BJ (cell line): Measurements from ENCODE around the gene LDLRAD4. TPM values are rescaled to one million over a fixed set of nuclear protein-coding genes. Genes with fewer than 3 reads are reported as not detected.

Experiments
- CTCF ChIA-PET: fragments of 350-600 bp; formaldehyde crosslinking; extraction: SDS; loops from one replicate; lab custom pipeline; 2021; ENCODE audit warnings: antibody characterized with exemption, inconsistent platforms; lab: Yijun Ruan, JAX
- POLR2A ChIA-PET: fragments of 300-600 bp; sonication (Branson Sonifier 250); formaldehyde crosslinking; extraction: SDS; loops from one replicate; lab custom pipeline; 2021; ENCODE audit warnings: antibody characterized with exemption; lab: Charles Lee
- DNase-seq: peaks from one replicate; pipeline ENCODE4 v3.0.0-alpha.2; 2011; ENCODE audit warnings: low read depth
- H3K27me3 ChIP-seq: 2 replicates; pipeline ENCODE4 v1.6.0; 2011; ENCODE audit warnings: low read length; ENCODE audit not compliant: control insufficient read depth, insufficient read depth
- H3K36me3 ChIP-seq: 2 replicates; pipeline ENCODE4 v1.5.1; 2011; ENCODE audit warnings: low read length; ENCODE audit not compliant: control insufficient read depth, insufficient read depth
- H3K4me3 ChIP-seq: 2 replicates; pipeline ENCODE4 v1.5.1; 2011; ENCODE audit warnings: low read depth, mild to moderate bottlenecking, control low read depth, low read length
- polyA plus RNA-seq: library from polyadenylated mRNA; depleted of rRNA; stranded (reverse); fragments of >200 nt; gene quantifications from 2 replicates; pipeline ENCODE4 v1.2.3, GENCODE V29; 2011
- TF ChIP-seq, protein P1 (sequence below): IDR thresholded peaks from 2 replicates; pipeline ENCODE4 v1.5.1; 2011; ENCODE audit warnings: low read depth, mild to moderate bottlenecking, control low read depth, inconsistent platforms, low read length, moderate library complexity; ENCODE audit not compliant: insufficient read depth

LDLRAD4 gene
- polyA plus RNA-seq, 1 experiment = not detected

DNA sequence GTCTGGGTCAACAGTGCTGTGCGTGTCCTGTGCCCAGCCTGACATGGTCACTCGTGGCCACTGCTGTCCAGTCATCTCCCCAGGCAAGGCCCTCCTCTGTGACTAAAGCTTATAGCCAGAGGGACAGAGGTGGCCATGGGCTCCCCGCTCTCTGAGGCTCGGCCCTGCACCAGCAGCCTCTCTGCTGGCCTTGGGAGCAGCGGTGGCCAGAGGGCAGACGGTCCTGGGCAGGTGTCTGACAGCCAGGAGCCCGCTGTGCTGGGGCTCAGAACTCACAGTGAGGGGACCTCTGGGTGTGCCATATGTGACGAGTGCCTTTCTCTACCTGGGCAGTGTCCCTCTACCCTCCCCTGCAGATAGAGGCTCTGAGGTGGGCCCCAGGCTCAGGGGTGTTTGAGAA, 409.1 kb downstream of the LDLRAD4 start:
- Histone ChIP-seq H3K36me3 (no peaks in the 10 kb centered on the region), H3K27me3 (no peaks in the 10 kb centered on the region; the same call in none of the 2 replicates), H3K4me3 (no peak overlapping the region)
- no peak for DNase-seq
- ChIA-PET POLR2A (no interaction called here), CTCF (no interaction called here)
- TF ChIP-seq, protein P1, sequence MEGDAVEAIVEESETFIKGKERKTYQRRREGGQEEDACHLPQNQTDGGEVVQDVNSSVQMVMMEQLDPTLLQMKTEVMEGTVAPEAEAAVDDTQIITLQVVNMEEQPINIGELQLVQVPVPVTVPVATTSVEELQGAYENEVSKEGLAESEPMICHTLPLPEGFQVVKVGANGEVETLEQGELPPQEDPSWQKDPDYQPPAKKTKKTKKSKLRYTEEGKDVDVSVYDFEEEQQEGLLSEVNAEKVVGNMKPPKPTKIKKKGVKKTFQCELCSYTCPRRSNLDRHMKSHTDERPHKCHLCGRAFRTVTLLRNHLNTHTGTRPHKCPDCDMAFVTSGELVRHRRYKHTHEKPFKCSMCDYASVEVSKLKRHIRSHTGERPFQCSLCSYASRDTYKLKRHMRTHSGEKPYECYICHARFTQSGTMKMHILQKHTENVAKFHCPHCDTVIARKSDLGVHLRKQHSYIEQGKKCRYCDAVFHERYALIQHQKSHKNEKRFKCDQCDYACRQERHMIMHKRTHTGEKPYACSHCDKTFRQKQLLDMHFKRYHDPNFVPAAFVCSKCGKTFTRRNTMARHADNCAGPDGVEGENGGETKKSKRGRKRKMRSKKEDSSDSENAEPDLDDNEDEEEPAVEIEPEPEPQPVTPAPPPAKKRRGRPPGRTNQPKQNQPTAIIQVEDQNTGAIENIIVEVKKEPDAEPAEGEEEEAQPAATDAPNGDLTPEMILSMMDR = no peak

DNA sequence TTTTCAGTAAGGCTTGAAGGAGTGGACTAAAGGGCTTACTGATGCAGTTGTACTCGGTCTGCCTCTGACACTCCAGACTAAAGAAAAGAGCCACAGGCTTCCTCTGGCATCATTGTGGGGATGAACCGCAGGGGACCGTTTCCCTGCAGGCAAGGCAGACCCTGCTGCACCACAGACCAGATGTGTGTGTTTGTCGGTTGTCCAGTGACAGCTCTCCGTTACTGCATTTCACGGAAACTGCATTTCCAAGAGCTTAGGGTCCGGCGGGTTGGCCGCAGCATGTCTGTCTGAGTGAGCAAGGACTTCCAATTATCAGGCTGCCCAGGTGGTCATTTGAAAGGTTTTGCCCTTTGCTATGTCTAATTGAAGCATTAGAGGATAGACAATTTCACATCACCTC, 409.7 kb downstream of the LDLRAD4 start:
- DNase-seq = no peak
- no peak overlapping the region for H3K4me3 ChIP-seq
- TF ChIP-seq, protein P1 = no peak
- POLR2A ChIA-PET = no interaction called here
- CTCF ChIA-PET = interaction anchor here (2.0 kb wide), 1 partner anchor 412 kb away, joined by 7 read pairs; no protein-coding TSS in a partner anchor
- H3K27me3 ChIP-seq = no peaks in the 10 kb centered on the region; the same call in none of the 2 replicates
- no peaks in the 10 kb centered on the region for H3K36me3 ChIP-seq

DNA sequence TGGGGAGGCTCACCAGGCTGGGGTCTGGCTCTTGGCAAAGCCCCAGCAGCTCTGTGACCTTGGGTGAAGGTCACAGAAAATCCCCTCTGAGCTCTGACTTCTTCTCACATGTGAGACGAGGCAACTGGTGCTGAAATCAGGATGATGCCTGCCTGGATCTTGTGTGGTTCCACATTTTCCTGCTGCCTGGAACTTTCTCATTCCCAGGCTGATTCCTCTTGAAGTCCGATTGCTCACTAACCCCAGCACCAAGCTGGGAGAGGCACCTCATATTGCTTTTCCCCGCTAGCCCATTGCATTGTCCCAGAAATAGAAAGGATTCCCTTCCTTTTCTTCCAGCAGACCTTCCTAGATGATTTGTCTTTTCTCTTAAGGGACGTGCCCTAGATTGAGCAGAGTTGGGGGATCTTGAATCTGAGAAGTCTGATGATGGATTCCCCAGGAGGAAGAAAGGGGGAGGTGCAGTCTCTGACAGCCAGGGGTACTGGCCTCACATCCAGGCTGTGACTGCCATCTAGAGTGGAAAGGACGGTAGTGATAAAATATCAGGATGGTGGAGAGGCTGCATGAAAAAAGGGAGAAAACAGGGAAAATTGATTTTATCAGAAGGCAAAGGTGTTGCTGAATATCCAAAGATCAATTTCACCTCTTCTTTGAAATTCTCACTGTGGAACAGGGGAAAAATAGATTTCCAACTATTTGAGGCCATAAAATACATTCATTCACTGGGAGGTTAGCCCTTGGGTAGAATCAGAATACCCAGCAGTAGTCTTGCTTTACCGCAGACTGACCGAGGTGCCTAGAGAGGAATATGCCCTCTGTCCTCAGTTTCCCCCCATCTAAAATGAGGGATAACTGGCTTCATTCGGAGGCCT, 411.5 kb downstream of the LDLRAD4 start:
- Histone ChIP-seq H3K36me3 (no peaks in the 10 kb centered on the region), H3K4me3 (no peak overlapping the region), H3K27me3 (no peaks in the 10 kb centered on the region; the same call in none of the 2 replicates)
- TF ChIP-seq, protein P1 = peak; percentile 68
- ChIA-PET CTCF (interaction anchor here (0.6 to 2.0 kb wide), 7 partner anchors 24 to 471 kb away, joined by 3 to 7 read pairs (median 4); no protein-coding TSS in a partner anchor), POLR2A (no interaction called here)
- no peak for DNase-seq

DNA sequence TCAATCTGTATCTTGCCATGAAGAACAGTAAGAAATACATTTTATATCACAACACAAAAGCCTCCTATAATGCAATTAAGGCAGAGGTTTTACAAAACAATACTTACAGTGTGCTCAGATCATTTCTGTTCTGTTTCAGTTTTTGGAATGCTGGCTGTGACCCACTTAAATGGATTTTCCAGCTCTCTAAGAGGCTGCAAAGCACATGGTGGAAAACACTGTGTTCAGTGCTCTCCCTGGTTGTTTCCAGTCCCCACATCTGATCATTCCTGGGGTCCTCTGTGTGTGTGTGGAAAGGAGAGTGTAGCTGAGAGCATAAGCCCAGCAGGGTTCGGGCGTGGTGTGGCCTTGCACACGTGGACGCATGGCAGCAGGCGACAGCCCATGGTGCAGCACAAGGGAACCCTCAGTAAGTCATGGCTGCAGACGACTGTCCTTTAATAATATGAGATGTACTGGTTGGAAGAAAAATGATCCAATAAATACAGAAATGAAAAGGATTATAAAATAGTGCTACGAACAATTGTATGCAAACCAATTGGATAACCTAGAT, 412.2 kb downstream of the LDLRAD4 start:
- Histone ChIP-seq H3K27me3 (no peaks in the 10 kb centered on the region; the same call in none of the 2 replicates), H3K4me3 (no peak overlapping the region), H3K36me3 (no peaks in the 10 kb centered on the region)
- POLR2A ChIA-PET = no interaction called here
- DNase-seq = no peak
- TF ChIP-seq, protein P1 = no peak
- CTCF ChIA-PET = interaction anchor here (0.6 kb wide), 1 partner anchor 510 kb away, joined by 3 read pairs; no protein-coding TSS in a partner anchor

DNA sequence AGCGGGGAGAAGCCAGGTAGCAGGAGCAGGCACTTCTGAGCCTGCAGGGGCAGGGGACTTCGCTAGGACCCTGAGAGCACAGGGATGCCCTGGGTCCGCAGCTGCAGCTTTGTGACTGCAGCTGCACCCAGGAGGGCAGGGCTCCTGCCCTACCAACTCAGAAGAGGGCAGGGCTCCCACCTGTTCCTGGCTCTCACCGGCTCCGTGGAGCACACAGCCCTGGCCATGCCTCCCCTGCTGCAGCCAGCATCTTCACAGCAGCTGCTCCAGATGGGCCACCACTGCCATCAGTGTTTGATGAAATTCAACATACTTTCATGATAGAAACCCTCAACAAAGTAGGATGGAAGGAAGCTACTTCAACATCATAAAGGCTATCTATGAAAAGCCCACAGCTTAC, 415.1 kb downstream of the LDLRAD4 start:
- TF ChIP-seq, protein P1 = no peak
- ChIA-PET CTCF (interaction anchor here (0.6 kb wide), 1 partner anchor 630 kb away, joined by 3 read pairs; no protein-coding TSS in a partner anchor), POLR2A (no interaction called here)
- Histone ChIP-seq H3K4me3 (no peak overlapping the region), H3K27me3 (no peaks in the 10 kb centered on the region; the same call in 1 of the 2 replicates), H3K36me3 (no peaks in the 10 kb centered on the region)
- no peak for DNase-seq
